ENCODE results near the gene VWA8. TPM values are rescaled to one million over a fixed set of nuclear protein-coding genes. Genes with fewer than 3 reads are reported as not detected.

VWA8 gene
- total RNA-seq, 1 donor from 2014 or later, result 12.8 TPM

DNA sequence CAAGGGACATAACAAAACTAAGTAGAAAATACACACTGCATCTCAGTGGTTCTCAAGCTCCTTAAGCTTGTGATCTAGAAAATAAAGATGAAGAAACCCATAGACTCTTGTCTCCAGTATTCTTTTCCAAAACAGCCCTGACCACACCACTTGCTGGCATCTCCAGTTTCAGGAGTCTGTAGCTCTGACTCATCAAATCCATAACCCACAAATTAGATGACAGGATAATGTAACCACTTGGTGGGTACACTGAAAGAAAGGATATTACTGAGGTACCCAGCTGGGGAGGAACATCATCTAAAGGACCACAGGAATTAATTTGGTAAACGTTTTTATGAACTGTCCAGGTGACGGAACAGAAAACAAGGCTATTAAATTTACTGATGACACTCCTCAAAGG, 214.7 kb downstream of the VWA8 start:
- DNase-seq (ENCODE audit: low read depth), result peak; percentile 96

DNA sequence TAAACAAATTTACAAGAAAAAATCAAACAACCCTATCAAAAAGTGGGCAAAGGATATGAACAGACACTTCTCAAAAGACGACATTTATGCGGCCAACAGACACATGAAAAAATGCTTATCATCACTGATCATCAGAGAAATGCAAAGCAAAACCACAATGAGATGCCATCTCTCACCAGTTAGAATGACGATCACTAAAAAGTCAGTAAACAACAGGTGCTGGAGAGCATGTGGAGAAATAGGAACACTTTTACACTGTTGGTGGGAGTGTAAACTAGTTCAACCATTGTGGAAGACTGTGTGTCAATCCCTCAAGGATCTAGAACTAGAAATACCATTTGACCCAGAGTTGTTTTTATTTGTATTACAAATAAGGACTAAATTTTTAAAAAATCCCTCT, 215.4 kb downstream of the VWA8 start:
- peak; percentile 77 for DNase-seq (ENCODE audit: low read depth)

DNA sequence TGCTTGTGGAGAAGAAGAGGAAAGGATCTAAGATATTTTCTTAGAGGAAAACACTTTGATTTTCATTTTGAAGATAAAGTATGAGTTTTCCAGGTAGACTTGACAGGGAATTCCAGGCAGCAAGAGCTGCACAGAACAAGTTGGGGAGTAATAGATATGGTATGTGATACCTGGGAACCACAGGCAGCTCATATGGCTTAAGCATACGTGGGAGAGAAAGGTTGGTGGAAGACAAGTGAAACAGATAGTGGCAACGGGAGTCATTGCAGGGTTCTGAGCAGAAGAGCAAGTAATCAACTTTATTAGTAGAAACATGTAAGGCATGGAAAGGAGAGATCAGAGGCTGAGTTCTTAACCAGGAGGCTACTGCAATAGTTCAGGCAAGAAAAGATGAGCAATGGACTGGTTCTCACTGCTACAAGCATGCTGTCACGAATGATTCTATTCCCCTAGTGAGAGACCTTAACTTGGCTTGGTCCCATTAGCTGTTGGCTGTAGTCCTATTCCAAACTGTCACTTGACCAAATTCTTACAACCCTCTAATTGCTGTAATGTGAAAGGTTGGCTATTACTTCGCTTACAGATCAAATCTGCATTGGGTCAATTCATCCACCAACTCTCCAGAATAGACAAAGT, 217.9 kb downstream of the VWA8 start:
- no peak for DNase-seq (ENCODE audit: low read depth)

DNA sequence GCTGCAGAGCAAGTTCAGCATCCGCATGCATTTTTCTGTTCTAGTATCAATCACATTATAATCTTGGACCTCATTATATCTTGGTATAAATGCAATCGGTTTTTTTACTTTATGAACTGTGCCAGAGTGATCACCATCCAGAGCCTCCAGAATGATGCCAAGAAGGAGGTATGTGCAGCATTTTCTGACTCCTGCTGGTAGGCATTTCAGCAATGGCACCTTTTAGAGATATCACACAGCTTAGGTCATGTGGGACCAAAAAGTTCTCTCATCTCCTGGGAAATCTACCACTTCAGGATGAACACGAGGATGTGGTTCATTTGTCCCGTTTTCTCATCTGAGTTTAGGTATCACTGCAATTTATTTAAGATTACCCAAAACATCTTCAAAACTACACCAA, 220.4 kb downstream of the VWA8 start:
- DNase-seq (ENCODE audit: low read depth), result no peak

DNA sequence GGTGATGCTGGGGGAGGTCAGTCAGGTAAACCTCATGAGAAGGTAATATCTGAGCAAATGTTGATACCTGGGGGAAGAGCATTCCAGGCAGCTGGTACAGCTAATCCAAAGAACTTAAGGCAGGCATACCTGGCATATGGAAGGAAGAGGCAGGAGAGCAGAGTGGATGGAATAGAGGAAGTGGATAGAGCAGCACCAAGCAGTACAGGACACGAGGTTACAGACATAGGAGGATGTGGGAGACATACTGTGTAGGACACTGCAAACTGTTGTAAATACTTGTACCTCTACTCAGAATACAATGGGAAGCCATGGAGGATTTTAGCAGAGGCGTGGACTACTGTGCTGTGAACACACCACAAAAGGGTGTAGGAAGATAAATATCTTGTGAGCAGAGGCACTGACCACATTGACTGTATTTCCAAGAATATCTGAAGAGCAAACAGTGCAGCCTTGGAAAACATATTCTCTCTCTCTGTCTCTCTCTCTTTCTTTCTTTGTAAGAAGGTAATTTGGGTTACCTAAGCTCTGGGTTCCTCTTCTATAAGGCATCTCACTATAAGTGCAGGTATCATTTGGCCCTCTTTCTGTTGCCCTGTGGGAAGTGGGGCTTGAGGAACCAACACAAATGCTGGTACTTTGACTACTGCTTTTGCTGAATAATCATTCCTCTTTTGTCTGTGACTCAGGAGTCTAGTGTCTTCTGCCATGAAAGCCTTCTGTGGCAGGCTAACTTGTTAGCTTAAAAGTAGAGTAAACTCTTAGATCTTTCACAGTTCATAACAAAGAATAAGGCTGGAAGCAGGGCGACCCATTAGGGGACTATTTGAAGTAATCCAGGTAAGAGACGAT, 238.0 kb downstream of the VWA8 start:
- no peak for DNase-seq (ENCODE audit: low read depth)

- no peak for DNase-seq (ENCODE audit: low read depth)
Observed at GRCh38 chr13:41720839-41721561, 239.9 kb downstream of the VWA8 start.

- DNase-seq (ENCODE audit: low read depth), result no peak
Observed at GRCh38 chr13:41716236-41716635, 244.7 kb downstream of the VWA8 start.

GRCh38 chr13:41713405-41713804, 247.5 kb downstream of the VWA8 start:
- no peak for DNase-seq (ENCODE audit: low read depth)

DNA sequence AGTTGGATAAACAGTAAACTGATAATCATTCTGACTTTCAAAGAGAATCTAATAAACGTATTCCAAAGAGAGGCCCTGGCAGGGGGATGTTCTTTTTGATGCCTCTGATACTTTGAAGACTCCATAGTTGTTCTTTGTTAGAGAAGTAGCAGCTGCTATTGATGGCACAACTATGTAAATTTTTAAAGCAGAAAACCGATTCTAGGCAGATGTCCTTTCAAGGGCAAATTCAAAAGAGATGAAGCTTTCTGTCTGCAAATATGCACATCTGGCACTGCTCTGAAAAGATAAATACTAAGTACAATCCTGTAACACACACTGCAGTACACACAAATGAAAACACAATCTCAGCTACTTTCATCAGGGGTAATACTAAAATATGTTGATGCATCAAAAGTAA, 250.1 kb downstream of the VWA8 start:
- DNase-seq (ENCODE audit: low read depth), result no peak

DNA sequence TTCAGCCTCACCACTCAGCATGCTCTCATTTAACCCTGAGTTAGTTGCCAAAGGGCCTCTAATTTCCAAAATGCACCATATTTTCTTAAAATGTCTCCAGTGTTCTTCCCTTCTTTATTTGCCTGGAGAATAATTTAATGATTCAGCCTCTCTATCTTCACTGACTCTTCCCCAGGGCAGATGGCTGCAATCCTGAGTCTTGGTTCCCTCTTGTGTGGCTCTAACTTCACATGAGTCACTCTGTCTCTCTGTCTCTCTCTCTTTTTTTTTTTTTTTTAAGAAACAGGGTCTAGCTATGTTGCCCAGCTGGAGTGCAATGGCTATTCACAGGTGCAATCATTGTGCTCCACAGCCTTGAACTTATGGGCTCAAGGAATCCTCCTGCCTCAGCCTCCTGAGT, 251.4 kb downstream of the VWA8 start:
- no peak for DNase-seq (ENCODE audit: low read depth)

GRCh38 chr13:41708713-41709112, 252.2 kb downstream of the VWA8 start:
- DNase-seq (ENCODE audit: low read depth), result no peak

DNA sequence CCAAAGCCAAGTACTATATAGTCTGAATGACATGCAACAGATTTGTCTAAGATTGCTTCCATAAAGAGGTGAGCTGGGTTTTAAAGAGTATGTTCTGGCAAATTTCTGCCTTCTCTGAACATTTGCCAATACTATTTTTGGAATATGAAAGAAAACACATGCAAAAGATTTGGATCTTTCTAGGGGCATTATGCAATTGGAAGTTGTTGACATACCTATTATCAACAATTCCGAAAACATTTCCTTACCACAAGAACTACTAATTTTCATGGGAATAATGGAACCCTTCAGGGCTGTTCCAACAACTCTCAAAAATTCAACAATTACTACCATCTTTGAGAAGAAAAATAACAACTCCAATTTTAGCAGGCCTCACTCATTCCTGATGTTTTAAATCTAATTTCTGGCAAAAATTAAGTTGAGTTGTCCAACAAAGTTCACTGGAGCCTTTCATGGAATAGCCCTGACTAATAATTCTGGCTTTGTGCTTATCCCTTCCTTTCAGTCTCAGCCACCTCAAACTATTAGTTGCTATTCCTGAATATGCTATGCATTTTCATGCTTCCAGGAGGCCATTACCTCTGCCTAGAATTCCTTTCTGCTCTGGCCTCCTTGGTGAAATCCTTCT, 253.6 kb downstream of the VWA8 start:
- no peak for DNase-seq (ENCODE audit: low read depth)

- no peak for DNase-seq (ENCODE audit: low read depth)
Observed at GRCh38 chr13:41706152-41706551, 254.8 kb downstream of the VWA8 start.

GRCh38 chr13:41702540-41702939, 258.4 kb downstream of the VWA8 start:
- DNase-seq (ENCODE audit: low read depth), result no peak

DNA sequence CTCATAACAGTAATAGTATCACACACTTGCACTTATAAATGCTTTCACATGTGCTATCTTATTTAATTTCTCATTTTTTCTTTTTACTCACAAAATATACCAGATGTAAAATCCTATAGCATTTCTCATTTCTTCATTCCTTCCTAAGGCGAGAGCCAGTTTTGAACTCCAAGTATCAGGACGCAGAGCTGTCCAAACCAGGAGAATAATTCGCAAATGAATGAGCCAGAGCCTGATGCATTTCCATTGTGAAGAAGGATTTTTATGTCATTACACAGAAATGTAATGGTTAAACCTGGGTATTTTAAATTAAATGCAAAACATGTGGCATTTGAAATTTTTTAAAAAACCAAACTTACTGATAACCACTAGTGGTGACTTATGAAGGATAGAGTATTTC, 259.2 kb downstream of the VWA8 start:
- no peak for DNase-seq (ENCODE audit: low read depth)

DNA sequence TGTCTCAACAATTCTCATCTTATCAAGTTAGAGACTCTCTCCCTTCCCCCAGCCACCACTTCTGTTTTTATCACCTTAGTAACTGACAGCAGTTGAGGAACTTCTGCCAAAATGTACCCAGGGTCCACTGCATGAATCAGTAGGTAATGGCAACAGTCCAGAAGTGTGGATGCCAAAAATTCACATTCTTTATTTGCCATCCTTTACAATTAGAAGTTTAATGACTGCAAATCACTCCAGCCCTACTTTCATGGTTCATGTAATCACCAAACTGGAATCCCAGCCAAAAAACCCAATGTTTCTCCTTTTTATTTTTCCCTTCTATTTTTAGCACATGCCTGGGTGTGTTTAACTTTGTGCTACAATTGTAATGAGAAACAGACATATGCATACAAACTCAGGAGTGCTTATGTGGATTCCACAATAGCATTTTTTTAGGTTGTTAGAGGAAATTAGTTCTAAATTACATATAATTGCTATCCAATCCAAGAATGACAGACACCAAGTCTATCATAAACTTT, 260.1 kb downstream of the VWA8 start:
- peak; percentile 56 for DNase-seq (ENCODE audit: low read depth)

GRCh38 chr13:41699759-41700158, 261.1 kb downstream of the VWA8 start:
- no peak for DNase-seq (ENCODE audit: low read depth)

- DNase-seq (ENCODE audit: low read depth), result no peak
Observed at GRCh38 chr13:41697578-41697977, 263.3 kb downstream of the VWA8 start.

DNA sequence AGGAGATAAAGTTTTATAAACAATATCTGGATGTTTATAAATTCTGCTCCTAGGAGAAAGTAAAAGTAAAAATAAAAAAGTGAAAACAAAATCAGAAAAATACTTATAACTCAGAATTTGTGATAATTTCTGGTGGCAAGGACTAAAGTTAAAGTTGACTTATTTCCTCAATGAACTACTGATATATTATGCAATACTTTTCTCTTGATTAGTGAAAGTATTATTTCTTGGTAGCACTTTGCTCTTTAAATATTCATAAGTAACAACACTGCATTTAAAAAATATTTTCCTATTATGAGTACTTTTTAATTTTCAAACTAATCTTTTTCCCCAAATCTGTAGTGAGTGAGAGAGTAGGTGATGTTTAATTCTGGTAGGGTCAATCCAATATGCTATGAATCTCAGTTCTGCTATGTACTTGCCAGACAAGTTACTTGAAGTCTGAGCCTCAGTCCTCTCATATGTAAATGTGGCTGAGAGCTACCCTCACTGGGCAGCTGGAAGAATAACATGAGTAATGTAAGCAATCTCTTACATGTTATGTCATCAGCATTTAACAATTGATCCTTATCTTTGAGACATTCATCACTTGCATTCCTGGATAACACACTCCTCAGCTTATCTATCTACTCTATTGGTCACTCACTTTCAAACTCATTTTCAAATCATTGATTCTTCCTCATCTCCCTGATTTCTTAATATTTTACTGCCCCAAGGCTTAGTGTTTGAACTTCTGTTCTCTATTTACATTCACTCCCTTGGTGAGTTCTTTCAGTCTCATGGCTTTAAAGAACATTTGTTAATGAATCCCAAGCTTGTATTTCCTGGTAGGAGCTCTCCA, 264.5 kb downstream of the VWA8 start:
- no peak for DNase-seq (ENCODE audit: low read depth)

GRCh38 chr13:41694545-41695301, 266.2 kb downstream of the VWA8 start:
- peak; percentile 88 for DNase-seq (ENCODE audit: low read depth)

All from myocyte (in vitro differentiated cells).